ENCODE data around the gene C8B.

The C8B gene

DNA sequence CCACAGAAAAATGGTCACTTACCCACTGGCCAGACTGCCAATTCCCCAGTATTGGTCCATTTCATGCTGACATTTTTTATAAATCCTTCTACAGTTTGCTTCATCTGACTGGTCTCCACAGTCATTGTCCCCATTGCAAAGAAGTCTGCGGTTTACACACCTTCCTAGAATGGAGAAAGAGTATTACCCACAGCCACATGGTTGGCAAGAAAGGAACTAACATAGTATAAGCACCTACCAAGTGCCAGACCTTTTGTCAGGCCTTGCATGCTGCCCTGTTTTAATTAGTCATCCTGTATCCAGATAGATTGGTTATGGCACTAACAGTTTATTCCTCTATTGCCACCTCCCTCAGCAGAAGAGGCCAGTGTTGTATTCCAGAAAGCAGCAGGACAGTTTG lies 11.2 kb downstream of the C8B start:
- no peak overlapping the region for H2BK120ac ChIP-seq (ENCODE audit: low read depth, low read length)
- no peak overlapping the region for H3K4me3 ChIP-seq (ENCODE audit: insufficient read depth in 1 of 2, low read depth in 1 of 2, low read length in 2 of 2)
- H3K4me1 ChIP-seq (ENCODE audit: control insufficient read depth, insufficient read depth, low read depth, low read length), result no peaks in the 10 kb centered on the region
- WGBS, result 81% methylated on average over 1 of the region's 1 CpG
- H4K91ac ChIP-seq (ENCODE audit: low read length), result no peak overlapping the region
- no peak overlapping the region for H3K23ac ChIP-seq (ENCODE audit: low read length in 2 of 2)
- H2AFZ ChIP-seq (ENCODE audit: low read depth, low read length), result no peak overlapping the region
- H3K9ac ChIP-seq (ENCODE audit: low read length), result no peak overlapping the region
- H3K36me3 ChIP-seq (ENCODE audit: control insufficient read depth in 1 of 2, insufficient read depth in 2 of 2, low read depth in 1 of 2, low read length in 2 of 2), result no peaks in the 10 kb centered on the region
- H3K4ac ChIP-seq (ENCODE audit: low read depth in 1 of 2, low read length in 2 of 2), result no peak overlapping the region
- H2BK5ac ChIP-seq (ENCODE audit: low read depth, low read length, poor library complexity, severe bottlenecking), result no peak overlapping the region
- no peak overlapping the region for H3K18ac ChIP-seq (ENCODE audit: low read depth in 1 of 2, low read length in 2 of 2)
- H2BK15ac ChIP-seq (ENCODE audit: low read depth, poor library complexity, severe bottlenecking), result no peak overlapping the region
- H2BK12ac ChIP-seq (ENCODE audit: low read length in 2 of 2), result no peak overlapping the region
- H3K9me3 ChIP-seq (ENCODE audit: control insufficient read depth, low read length), result no peaks in the 10 kb centered on the region
- H3K79me1 ChIP-seq (replicated peaks; ENCODE audit: low read length, poor library complexity, severe bottlenecking), result no peaks in the 10 kb centered on the region
- no peak overlapping the region for H3K14ac ChIP-seq (ENCODE audit: low read length in 2 of 2)
- H3K27ac ChIP-seq (ENCODE audit: low read length, poor library complexity, severe bottlenecking), result no peak overlapping the region
- H3K4me2 ChIP-seq (ENCODE audit: low read length, poor library complexity, severe bottlenecking), result no peak overlapping the region
- H4K8ac ChIP-seq (ENCODE audit: low read length), result no peak overlapping the region
- no peaks in the 10 kb centered on the region for H3K27me3 ChIP-seq (ENCODE audit: control insufficient read depth in 1 of 2, insufficient read depth in 1 of 2, low read length in 2 of 2)
- no peak for DNase-seq
- H2AK5ac ChIP-seq (ENCODE audit: low read length, severe bottlenecking), result no peak overlapping the region

DNA sequence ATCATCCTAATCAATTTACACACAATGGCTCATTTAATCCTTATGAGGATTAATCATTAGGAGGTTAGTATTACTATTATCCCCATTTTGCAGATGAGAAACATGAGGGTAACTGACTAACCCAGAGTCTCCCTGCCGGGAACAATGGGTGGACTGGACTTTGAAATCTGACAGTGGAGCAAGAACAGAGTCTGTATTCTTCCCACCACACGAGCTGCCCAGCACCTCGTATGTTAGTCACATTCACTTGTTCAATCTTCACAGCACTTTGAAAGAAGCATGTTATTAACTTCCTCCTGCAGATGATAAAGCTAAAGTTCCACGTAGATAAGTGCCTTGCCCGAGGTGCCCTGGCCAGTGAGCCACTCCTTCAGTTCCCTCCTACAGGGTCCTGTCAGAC lies 12.4 kb downstream of the C8B start:
- 65% methylated on average over 5 of the region's 5 CpGs for WGBS
- H2BK5ac ChIP-seq (ENCODE audit: low read depth, low read length, poor library complexity, severe bottlenecking), result no peak overlapping the region
- no peak overlapping the region for H4K8ac ChIP-seq (ENCODE audit: low read length)

DNA sequence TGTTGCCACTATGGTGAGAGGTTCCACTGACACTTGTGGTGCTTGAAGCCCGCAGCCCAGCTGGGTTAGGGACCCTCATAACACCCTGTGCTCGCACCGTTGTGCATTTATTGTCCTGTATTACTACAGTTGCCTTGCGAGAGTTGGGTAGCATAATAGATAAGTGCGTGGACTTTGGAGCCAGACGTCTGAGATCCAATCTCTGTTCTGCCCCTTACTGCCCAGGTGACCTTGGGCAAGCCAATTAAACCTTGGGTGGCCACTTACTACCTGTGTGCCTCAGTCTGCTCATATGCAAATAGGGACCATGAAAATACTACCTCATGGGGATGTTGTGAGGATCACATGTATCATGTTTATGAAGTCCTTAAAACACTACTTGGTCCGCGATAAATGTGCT lies 13.3 kb downstream of the C8B start:
- Histone ChIP-seq H2AFZ (ENCODE audit: low read depth, low read length) (no peak overlapping the region), H3K27ac (ENCODE audit: low read length, poor library complexity, severe bottlenecking) (no peak overlapping the region), H3K14ac (ENCODE audit: low read length in 2 of 2) (no peak overlapping the region)

More for the DNA sequence above, 12.4 kb downstream of the C8B start:
- Histone ChIP-seq H3K14ac (ENCODE audit: low read length in 2 of 2) (no peak overlapping the region), H3K9me3 (ENCODE audit: control insufficient read depth, low read length) (no peaks in the 10 kb centered on the region), H2AK5ac (ENCODE audit: low read length, severe bottlenecking) (no peak overlapping the region), H3K4ac (ENCODE audit: low read depth in 1 of 2, low read length in 2 of 2) (no peak overlapping the region), H3K27ac (ENCODE audit: low read length, poor library complexity, severe bottlenecking) (no peak overlapping the region), H4K91ac (ENCODE audit: low read length) (no peak overlapping the region), H2BK15ac (ENCODE audit: low read depth, poor library complexity, severe bottlenecking) (no peak overlapping the region), H3K79me1 (replicated peaks; ENCODE audit: low read length, poor library complexity, severe bottlenecking) (no peaks in the 10 kb centered on the region), H3K18ac (ENCODE audit: low read depth in 1 of 2, low read length in 2 of 2) (no peak overlapping the region), H3K23ac (ENCODE audit: low read length in 2 of 2) (no peak overlapping the region), H3K27me3 (ENCODE audit: control insufficient read depth in 1 of 2, insufficient read depth in 1 of 2, low read length in 2 of 2) (no peaks in the 10 kb centered on the region), H3K4me3 (ENCODE audit: insufficient read depth in 1 of 2, low read depth in 1 of 2, low read length in 2 of 2) (no peak overlapping the region), H3K4me1 (ENCODE audit: control insufficient read depth, insufficient read depth, low read depth, low read length) (no peaks in the 10 kb centered on the region), H3K36me3 (ENCODE audit: control insufficient read depth in 1 of 2, insufficient read depth in 2 of 2, low read depth in 1 of 2, low read length in 2 of 2) (no peaks in the 10 kb centered on the region), H2BK12ac (ENCODE audit: low read length in 2 of 2) (no peak overlapping the region), H2BK120ac (ENCODE audit: low read depth, low read length) (no peak overlapping the region), H2AFZ (ENCODE audit: low read depth, low read length) (no peak overlapping the region), H3K9ac (ENCODE audit: low read length) (no peak overlapping the region), H3K4me2 (ENCODE audit: low read length, poor library complexity, severe bottlenecking) (no peak overlapping the region)
- DNase-seq, result no peak

DNA sequence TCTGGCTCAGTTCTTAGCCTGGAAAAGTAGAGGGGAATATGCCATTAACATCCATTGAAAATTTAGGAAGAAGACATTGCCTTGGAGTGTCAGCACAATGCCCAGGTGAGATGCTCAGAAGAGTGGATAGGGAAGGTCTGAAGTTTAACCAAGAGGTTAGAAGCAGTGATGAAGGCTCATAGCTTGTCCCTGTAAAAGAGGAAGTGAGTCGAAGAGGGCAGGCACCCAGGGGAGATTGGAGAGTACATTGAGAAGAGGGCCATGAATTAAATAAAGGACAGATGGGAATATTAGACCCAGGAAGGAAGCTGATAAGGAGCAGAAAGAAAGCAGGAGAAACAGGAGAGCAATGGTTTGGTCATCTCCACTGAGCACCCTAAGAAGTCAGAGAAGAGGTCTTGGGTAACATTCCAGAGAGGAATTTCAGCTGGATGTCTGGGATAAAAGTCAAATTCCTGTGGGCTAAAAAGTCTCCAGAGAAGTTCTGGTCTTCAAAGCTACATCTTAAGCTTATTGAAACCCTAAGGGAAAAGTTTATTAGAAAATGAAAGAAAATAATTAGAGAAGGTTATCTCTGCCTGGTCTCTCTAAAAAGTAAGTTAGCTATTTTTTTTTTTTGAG lies 17.3 kb downstream of the C8B start:
- Histone ChIP-seq H3K4me3 (ENCODE audit: insufficient read depth in 1 of 2, low read depth in 1 of 2, low read length in 2 of 2) (no peak overlapping the region), H3K23ac (ENCODE audit: low read length in 2 of 2) (no peak overlapping the region)

More for the DNA sequence above, 13.3 kb downstream of the C8B start:
- H3K4ac ChIP-seq (ENCODE audit: low read depth in 1 of 2, low read length in 2 of 2), result no peak overlapping the region
- H2BK15ac ChIP-seq (ENCODE audit: low read depth, poor library complexity, severe bottlenecking), result no peak overlapping the region
- H3K23ac ChIP-seq (ENCODE audit: low read length in 2 of 2), result no peak overlapping the region
- no peak overlapping the region for H3K4me2 ChIP-seq (ENCODE audit: low read length, poor library complexity, severe bottlenecking)
- no peaks in the 10 kb centered on the region for H3K4me1 ChIP-seq (ENCODE audit: control insufficient read depth, insufficient read depth, low read depth, low read length)
- H2BK12ac ChIP-seq (ENCODE audit: low read length in 2 of 2), result no peak overlapping the region
- no peak overlapping the region for H3K9ac ChIP-seq (ENCODE audit: low read length)
- no peaks in the 10 kb centered on the region for H3K79me1 ChIP-seq (replicated peaks; ENCODE audit: low read length, poor library complexity, severe bottlenecking)
- no peaks in the 10 kb centered on the region for H3K27me3 ChIP-seq (ENCODE audit: control insufficient read depth in 1 of 2, insufficient read depth in 1 of 2, low read length in 2 of 2)
- no peak for DNase-seq
- H2BK120ac ChIP-seq (ENCODE audit: low read depth, low read length), result no peak overlapping the region
- no peak overlapping the region for H3K18ac ChIP-seq (ENCODE audit: low read depth in 1 of 2, low read length in 2 of 2)
- no peak overlapping the region for H3K4me3 ChIP-seq (ENCODE audit: insufficient read depth in 1 of 2, low read depth in 1 of 2, low read length in 2 of 2)
- H4K8ac ChIP-seq (ENCODE audit: low read length), result no peak overlapping the region
- H2BK5ac ChIP-seq (ENCODE audit: low read depth, low read length, poor library complexity, severe bottlenecking), result no peak overlapping the region
- 83% methylated on average over 7 of the region's 8 CpGs for WGBS
- H3K9me3 ChIP-seq (ENCODE audit: control insufficient read depth, low read length), result no peaks in the 10 kb centered on the region
- no peaks in the 10 kb centered on the region for H3K36me3 ChIP-seq (ENCODE audit: control insufficient read depth in 1 of 2, insufficient read depth in 2 of 2, low read depth in 1 of 2, low read length in 2 of 2)
- H4K91ac ChIP-seq (ENCODE audit: low read length), result no peak overlapping the region
- no peak overlapping the region for H2AK5ac ChIP-seq (ENCODE audit: low read length, severe bottlenecking)

More for the DNA sequence above, 17.3 kb downstream of the C8B start:
- Histone ChIP-seq H3K27me3 (ENCODE audit: control insufficient read depth in 1 of 2, insufficient read depth in 1 of 2, low read length in 2 of 2) (no peaks in the 10 kb centered on the region), H4K91ac (ENCODE audit: low read length) (no peak overlapping the region), H2BK5ac (ENCODE audit: low read depth, low read length, poor library complexity, severe bottlenecking) (no peak overlapping the region), H3K4me2 (ENCODE audit: low read length, poor library complexity, severe bottlenecking) (no peak overlapping the region), H3K9ac (ENCODE audit: low read length) (no peak overlapping the region), H3K14ac (ENCODE audit: low read length in 2 of 2) (no peak overlapping the region), H3K18ac (ENCODE audit: low read depth in 1 of 2, low read length in 2 of 2) (no peak overlapping the region), H3K4me1 (ENCODE audit: control insufficient read depth, insufficient read depth, low read depth, low read length) (no peaks in the 10 kb centered on the region), H2BK12ac (ENCODE audit: low read length in 2 of 2) (no peak overlapping the region), H2BK15ac (ENCODE audit: low read depth, poor library complexity, severe bottlenecking) (no peak overlapping the region), H3K36me3 (ENCODE audit: control insufficient read depth in 1 of 2, insufficient read depth in 2 of 2, low read depth in 1 of 2, low read length in 2 of 2) (no peaks in the 10 kb centered on the region), H3K79me1 (replicated peaks; ENCODE audit: low read length, poor library complexity, severe bottlenecking) (no peaks in the 10 kb centered on the region), H2AK5ac (ENCODE audit: low read length, severe bottlenecking) (no peak overlapping the region), H2BK120ac (ENCODE audit: low read depth, low read length) (no peak overlapping the region), H3K27ac (ENCODE audit: low read length, poor library complexity, severe bottlenecking) (no peak overlapping the region), H2AFZ (ENCODE audit: low read depth, low read length) (no peak overlapping the region), H4K8ac (ENCODE audit: low read length) (no peak overlapping the region), H3K4ac (ENCODE audit: low read depth in 1 of 2, low read length in 2 of 2) (no peak overlapping the region), H3K9me3 (ENCODE audit: control insufficient read depth, low read length) (no peaks in the 10 kb centered on the region)
- 81% methylated on average over 1 of the region's 1 CpG for WGBS
- no peak for DNase-seq

Data from mesenchymal stem cell (in vitro differentiated cells and primary cell).